Panc1 (cell line): ENCODE measurements around the gene ATP1B4. TPM values are rescaled to one million over a fixed set of nuclear protein-coding genes. Genes with fewer than 3 reads are reported as not detected.

ENCODE experiments used
- ATAC-seq: fragments of 200-7000 bp; cut with Tn5 transposase; 2 replicates; pipeline ENCODE4 v1.9.1; 2020; ENCODE audit warnings: mild to moderate bottlenecking, moderate library complexity
- BruUV-seq: library from RNA; stranded (reverse); fragments of 400-500 nt; replicated peaks from 2 replicates; lab custom pipeline; 2021; lab: Mats Ljungman, UMichigan
- CTCF ChIA-PET: fragments of 300-600 bp; sonication (Branson Sonifier 250); formaldehyde crosslinking; loops from one replicate; lab custom pipeline; 2022; ENCODE audit warnings: antibody characterized with exemption; lab: Charles Lee
- POLR2A ChIA-PET: fragments of 300-600 bp; sonication (Branson Sonifier 250); formaldehyde crosslinking; loops from one replicate; lab custom pipeline; 2022; ENCODE audit warnings: antibody characterized with exemption; lab: Charles Lee
- DNase-seq: peaks from one replicate; pipeline ENCODE4 v3.0.0-alpha.2; 2010; ENCODE audit warnings: low read depth, low spot score
- H3K27ac ChIP-seq: 2 replicates; pipeline ENCODE4 v1.5.1; 2011; ENCODE audit warnings: mild to moderate bottlenecking, low read length, inconsistent platforms
- H3K27me3 ChIP-seq: fragments of 200-500 bp; sonication (Bioruptor generic); 2 replicates; pipeline ENCODE4 v1.6.0; 2014; ENCODE audit warnings: low read length, inconsistent platforms; ENCODE audit not compliant: control insufficient read depth, insufficient read depth
- H3K36me3 ChIP-seq: fragments of 200-500 bp; sonication (Bioruptor generic); 2 replicates; pipeline ENCODE4 v1.5.1; 2014; ENCODE audit warnings: inconsistent platforms, mild to moderate bottlenecking, low read length, moderate library complexity; ENCODE audit not compliant: control insufficient read depth, insufficient read depth
- H3K4me1 ChIP-seq: 2 replicates; pipeline ENCODE4 v1.5.1; 2011; ENCODE audit warnings: inconsistent platforms, mild to moderate bottlenecking, low read length, moderate library complexity; ENCODE audit not compliant: control insufficient read depth, insufficient read depth
- H3K4me3 ChIP-seq, 2 experiments: 2 replicates each; pipeline ENCODE4 v1.5.1; 2011 to 2012; ENCODE audit warnings: low read depth in 2 of 2, low read length in 2 of 2, mild to moderate bottlenecking in 2 of 2, inconsistent platforms in 1 of 2, moderate library complexity in 1 of 2
- H3K9me3 ChIP-seq: fragments of 200-500 bp; sonication (Bioruptor generic); 2 replicates; pipeline ENCODE4 v1.5.1; 2014; ENCODE audit warnings: low read depth, mild to moderate bottlenecking, inconsistent platforms, low read length, moderate library complexity; ENCODE audit not compliant: control insufficient read depth, insufficient read depth
- CTCF ChIP-seq: fragments of 450-650 bp; IDR thresholded peaks from 2 replicates; pipeline ENCODE4 v1.5.1; 2017; ENCODE audit warnings: mild to moderate bottlenecking
- POLR2AphosphoS5 ChIP-seq: IDR thresholded peaks from 2 replicates; pipeline ENCODE4 v1.6.1; 2012; ENCODE audit warnings: mild to moderate bottlenecking, low read depth, low read length, moderate library complexity
- REST ChIP-seq, 2 experiments: IDR thresholded peaks; 2 replicates each; pipeline ENCODE4 v1.6.1; 2011 to 2012; ENCODE audit warnings: low read depth in 2 of 2, control low read depth in 1 of 2, low read length in 1 of 2, mild to moderate bottlenecking in 1 of 2, moderate library complexity in 1 of 2; ENCODE audit not compliant: insufficient read depth in 1 of 2
- SIN3A ChIP-seq: IDR thresholded peaks from 2 replicates; pipeline ENCODE4 v1.6.1; 2012; ENCODE audit warnings: low read depth, mild to moderate bottlenecking, low read length, moderate library complexity, borderline replicate concordance; ENCODE audit not compliant: insufficient read depth
- TCF7L2 ChIP-seq: IDR thresholded peaks from 2 replicates; pipeline ENCODE4 v1.6.1; 2011; ENCODE audit warnings: mild to moderate bottlenecking, low read depth, low read length, inconsistent platforms
- in situ Hi-C: cut with HindIII; loops from 2 replicates; pipeline ENCODE4 v1.10.0; 2016; ENCODE audit warnings: low sequenced_read_pairs, low pct_unique_long_range_greater_than_20kb
- intact Hi-C: fragments of 100-400 bp; cut with micrococcal nuclease; formaldehyde crosslinking; loops from one replicate; pipeline ENCODE4 v1.10.0; 2022; ENCODE audit not compliant: unreplicated experiment
- total RNA-seq: library from RNA; stranded (reverse); gene quantifications from one replicate; pipeline ENCODE4 v1.2.1, GENCODE V29; 2021; ENCODE audit not compliant: unreplicated experiment

Gene ATP1B4
- total RNA-seq, 1 experiment from 2014 or later: not detected

GRCh38 chrX:120356084-120356483, 5.8 kb upstream of the ATP1B4 start:
- H3K4me1 ChIP-seq: no peaks in the 10 kb centered on the region
- no peak for ATAC-seq
- POLR2A ChIA-PET: no interaction called here
- intact Hi-C loops (no loop called here), in situ Hi-C loops (no loop called here)
- no TSS peak for BruUV-seq
- H3K36me3 ChIP-seq: no peaks in the 10 kb centered on the region
- TF ChIP-seq REST (IDR thresholded peaks at IDR 0.05; ENCODE audit: insufficient read depth in 1 of 2, low read depth in 2 of 2, low read length in 1 of 2) (no peak), CTCF (no peak), SIN3A (no peak), TCF7L2 (no peak), POLR2AphosphoS5 (no peak)
- DNase-seq: no peak
- CTCF ChIA-PET: no interaction called here
- no peak overlapping the region for H3K27ac ChIP-seq
- no peaks in the 10 kb centered on the region for H3K9me3 ChIP-seq
- H3K4me3 ChIP-seq: no peak overlapping the region
- peaks cover 2% of the 10 kb centered on the region; the same call in 1 of the 2 replicates for H3K27me3 ChIP-seq

- CTCF ChIA-PET: no interaction called here
- no peak for DNase-seq
- Histone ChIP-seq H3K4me3 (no peak overlapping the region), H3K27ac (no peak overlapping the region), H3K27me3 (no peaks in the 10 kb centered on the region), H3K36me3 (no peaks in the 10 kb centered on the region), H3K9me3 (no peaks in the 10 kb centered on the region), H3K4me1 (no peaks in the 10 kb centered on the region)
- intact Hi-C loops: no loop called here
- no peak for ATAC-seq
- no TSS peak for BruUV-seq
- POLR2A ChIA-PET: no interaction called here
- TF ChIP-seq REST (IDR thresholded peaks at IDR 0.05; ENCODE audit: insufficient read depth in 1 of 2, low read depth in 2 of 2, low read length in 1 of 2): no peak
- TF ChIP-seq CTCF: no peak
- no peak for TF ChIP-seq SIN3A
- no peak for TF ChIP-seq TCF7L2
- no peak for TF ChIP-seq POLR2AphosphoS5
- in situ Hi-C loops: no loop called here
Observed at GRCh38 chrX:120357186-120357585, 4.7 kb upstream of the ATP1B4 start.
